ENCODE results near the gene CD72.

The CD72 gene

DNA sequence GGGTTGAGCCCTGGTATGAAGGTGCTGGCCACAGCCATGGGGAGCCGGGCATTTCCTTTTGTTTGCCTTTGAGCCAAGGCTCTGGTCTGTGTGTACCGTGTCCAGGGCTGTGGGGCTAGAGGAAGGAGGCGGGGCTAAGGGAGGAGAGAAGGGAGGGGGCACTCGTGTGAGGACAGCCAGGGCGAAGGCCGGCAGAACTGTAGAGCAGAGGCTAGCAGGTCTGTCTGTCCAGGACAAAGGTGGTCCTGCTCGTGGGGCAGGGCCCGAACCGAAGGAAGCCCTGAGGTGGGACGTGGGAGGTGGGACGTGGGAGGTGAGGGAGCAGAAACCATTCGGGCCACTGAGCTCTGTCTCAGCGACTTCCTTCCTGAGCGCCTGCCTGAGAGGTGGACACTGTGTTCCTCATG, 54.4 kb downstream of the CD72 start:
- no peak overlapping the region for H3K4me3 ChIP-seq (ENCODE audit: low read depth, low read length)
- TF ChIP-seq, protein P1, sequence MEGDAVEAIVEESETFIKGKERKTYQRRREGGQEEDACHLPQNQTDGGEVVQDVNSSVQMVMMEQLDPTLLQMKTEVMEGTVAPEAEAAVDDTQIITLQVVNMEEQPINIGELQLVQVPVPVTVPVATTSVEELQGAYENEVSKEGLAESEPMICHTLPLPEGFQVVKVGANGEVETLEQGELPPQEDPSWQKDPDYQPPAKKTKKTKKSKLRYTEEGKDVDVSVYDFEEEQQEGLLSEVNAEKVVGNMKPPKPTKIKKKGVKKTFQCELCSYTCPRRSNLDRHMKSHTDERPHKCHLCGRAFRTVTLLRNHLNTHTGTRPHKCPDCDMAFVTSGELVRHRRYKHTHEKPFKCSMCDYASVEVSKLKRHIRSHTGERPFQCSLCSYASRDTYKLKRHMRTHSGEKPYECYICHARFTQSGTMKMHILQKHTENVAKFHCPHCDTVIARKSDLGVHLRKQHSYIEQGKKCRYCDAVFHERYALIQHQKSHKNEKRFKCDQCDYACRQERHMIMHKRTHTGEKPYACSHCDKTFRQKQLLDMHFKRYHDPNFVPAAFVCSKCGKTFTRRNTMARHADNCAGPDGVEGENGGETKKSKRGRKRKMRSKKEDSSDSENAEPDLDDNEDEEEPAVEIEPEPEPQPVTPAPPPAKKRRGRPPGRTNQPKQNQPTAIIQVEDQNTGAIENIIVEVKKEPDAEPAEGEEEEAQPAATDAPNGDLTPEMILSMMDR (IDR thresholded peaks at IDR 0.05; ENCODE audit: low read depth, low read length, missing control alignments): no peak
- DNase-seq (ENCODE audit: low read depth): no peak

DNA sequence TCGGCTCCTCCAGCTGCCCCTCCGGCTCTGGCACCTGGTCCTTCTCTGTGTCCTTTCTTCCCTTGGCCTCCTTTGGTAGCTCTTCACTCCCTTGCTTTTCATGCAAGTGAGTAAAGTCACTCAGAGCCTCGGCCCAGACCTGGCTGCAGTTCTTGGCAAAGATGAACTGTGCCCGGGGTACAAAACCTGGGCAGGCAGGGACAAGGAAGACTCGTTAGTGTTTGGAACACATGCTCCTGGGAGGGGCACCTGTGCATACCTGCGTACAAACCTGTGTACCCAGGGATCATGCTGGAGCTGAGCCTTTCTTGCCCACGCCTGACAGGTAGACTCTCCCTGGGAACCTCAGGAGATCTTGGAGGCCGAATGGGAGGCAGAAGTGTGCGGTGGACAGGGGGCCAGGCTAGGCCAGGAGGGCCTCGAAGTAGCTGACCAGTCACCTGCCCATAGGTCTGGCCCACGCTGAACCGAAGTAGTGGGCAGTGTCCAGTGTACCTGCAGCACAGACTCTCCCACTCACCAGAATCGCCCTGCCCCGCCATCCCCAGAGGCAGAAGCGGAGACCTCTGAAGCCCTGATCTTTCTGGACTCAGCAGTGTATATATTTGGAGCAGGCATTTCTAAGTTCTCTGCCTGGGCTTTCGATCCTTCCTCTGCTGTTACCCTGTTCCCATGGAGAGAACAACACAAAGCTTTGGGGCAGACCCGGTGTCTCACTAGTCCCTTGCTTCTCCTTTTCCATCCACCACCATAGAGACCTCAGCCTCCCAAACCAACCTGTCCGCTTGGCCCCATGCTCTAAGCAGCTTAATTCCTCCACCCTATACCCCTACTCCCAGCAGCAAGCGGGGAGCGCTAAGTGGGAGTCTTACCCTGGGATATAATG, 55.1 kb downstream of the CD72 start:
- TF ChIP-seq, protein P1 (IDR thresholded peaks at IDR 0.05; ENCODE audit: low read depth, low read length, missing control alignments): no peak
- H3K4me3 ChIP-seq (ENCODE audit: low read depth, low read length): no peak overlapping the region
- DNase-seq (ENCODE audit: low read depth): no peak

DNA sequence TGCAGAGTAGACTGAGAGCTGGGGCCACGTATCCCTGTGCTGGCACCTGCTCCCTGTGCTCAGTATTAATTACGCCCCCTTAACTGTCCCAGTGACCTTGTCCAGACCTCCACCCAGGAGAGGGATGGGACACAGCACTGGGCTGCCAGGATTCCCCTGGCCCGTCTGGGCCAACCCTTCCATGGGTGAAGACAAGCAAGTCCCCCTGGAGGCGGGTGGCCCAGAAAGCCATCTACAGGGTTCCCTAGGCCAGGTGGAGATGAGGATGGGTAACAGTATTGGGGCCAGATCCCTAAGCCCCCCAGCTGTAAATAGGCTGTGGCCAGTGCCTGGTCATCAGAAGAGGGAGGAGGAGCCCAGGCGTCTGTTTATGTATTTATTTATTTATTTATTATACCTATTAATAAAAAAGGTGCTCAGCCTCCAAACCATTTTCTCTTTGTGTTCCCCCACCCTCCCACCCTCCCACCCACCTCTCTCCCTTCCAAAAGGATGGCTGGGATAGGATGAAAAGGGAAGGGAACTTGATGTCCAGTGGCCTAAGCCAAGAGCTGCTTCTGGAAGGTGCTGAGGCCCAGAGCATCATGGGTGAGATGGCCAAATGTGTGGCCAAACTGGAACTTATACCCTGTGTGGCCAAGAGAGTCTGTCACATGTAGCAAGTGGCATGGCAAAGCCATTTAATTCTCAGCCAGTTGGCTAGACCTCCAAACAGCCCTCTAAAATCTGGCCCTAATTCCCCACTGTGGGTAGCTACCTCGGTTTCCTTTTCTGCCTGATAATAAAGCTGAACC, 56.5 kb downstream of the CD72 start:
- no peak overlapping the region for H3K4me3 ChIP-seq (ENCODE audit: low read depth, low read length)
- TF ChIP-seq, protein P1 (IDR thresholded peaks at IDR 0.05; ENCODE audit: low read depth, low read length, missing control alignments): no peak
- DNase-seq (ENCODE audit: low read depth): no peak

DNA sequence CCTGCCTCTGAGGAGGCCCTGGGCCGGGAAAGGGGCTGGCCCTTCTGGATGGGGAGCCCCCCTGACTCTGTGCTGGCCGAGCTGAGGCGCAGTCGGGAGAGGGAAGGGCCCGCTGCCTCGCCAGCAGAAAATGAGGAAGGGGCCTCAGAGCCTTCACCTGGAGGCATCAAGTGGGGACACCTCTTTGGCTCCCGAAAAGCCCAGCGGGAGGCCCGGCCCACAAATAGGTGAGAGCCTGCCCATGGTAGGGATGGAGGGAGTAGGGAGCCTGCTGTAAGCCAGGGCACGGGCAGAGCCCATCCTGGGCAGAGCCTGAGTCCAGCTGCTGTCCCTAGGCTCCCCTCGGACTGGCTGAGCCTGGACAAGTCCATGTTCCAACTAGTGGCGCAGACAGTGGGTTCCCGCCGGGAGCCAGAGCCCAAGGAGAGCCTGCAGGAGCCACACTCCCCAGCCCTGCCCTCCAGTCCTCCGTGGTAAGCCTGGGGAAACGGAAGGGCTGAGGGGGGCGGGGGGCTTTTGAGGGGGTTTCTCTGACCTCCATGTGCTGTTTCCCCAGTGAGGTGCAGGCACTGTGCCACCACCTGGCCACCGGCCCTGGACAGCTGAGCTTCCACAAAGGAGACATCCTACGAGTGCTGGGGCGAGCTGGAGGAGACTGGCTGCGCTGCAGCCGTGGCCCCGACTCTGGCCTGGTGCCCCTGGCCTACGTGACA, 57.4 kb downstream of the CD72 start:
- TF ChIP-seq, protein P1 (IDR thresholded peaks at IDR 0.05; ENCODE audit: low read depth, low read length, missing control alignments): no peak
- no peak for DNase-seq (ENCODE audit: low read depth)
- no peak overlapping the region for H3K4me3 ChIP-seq (ENCODE audit: low read depth, low read length)

Measured in GM12864 (cell line).